ENCODE data around the gene GORASP1.

GRCh38 chr3:39053696-39054095, 53.7 kb downstream of the GORASP1 start:
- TF ChIP-seq, protein P1, sequence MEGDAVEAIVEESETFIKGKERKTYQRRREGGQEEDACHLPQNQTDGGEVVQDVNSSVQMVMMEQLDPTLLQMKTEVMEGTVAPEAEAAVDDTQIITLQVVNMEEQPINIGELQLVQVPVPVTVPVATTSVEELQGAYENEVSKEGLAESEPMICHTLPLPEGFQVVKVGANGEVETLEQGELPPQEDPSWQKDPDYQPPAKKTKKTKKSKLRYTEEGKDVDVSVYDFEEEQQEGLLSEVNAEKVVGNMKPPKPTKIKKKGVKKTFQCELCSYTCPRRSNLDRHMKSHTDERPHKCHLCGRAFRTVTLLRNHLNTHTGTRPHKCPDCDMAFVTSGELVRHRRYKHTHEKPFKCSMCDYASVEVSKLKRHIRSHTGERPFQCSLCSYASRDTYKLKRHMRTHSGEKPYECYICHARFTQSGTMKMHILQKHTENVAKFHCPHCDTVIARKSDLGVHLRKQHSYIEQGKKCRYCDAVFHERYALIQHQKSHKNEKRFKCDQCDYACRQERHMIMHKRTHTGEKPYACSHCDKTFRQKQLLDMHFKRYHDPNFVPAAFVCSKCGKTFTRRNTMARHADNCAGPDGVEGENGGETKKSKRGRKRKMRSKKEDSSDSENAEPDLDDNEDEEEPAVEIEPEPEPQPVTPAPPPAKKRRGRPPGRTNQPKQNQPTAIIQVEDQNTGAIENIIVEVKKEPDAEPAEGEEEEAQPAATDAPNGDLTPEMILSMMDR (IDR thresholded peaks at IDR 0.05), result no peak
- TF ChIP-seq POLR2AphosphoS5 (IDR thresholded peaks at IDR 0.05; ENCODE audit: low read depth, low read length), result no peak
- TF ChIP-seq SIN3A (IDR thresholded peaks at IDR 0.05; ENCODE audit: borderline replicate concordance, insufficient read depth, low read depth, low read length), result no peak
- TF ChIP-seq, protein P2, sequence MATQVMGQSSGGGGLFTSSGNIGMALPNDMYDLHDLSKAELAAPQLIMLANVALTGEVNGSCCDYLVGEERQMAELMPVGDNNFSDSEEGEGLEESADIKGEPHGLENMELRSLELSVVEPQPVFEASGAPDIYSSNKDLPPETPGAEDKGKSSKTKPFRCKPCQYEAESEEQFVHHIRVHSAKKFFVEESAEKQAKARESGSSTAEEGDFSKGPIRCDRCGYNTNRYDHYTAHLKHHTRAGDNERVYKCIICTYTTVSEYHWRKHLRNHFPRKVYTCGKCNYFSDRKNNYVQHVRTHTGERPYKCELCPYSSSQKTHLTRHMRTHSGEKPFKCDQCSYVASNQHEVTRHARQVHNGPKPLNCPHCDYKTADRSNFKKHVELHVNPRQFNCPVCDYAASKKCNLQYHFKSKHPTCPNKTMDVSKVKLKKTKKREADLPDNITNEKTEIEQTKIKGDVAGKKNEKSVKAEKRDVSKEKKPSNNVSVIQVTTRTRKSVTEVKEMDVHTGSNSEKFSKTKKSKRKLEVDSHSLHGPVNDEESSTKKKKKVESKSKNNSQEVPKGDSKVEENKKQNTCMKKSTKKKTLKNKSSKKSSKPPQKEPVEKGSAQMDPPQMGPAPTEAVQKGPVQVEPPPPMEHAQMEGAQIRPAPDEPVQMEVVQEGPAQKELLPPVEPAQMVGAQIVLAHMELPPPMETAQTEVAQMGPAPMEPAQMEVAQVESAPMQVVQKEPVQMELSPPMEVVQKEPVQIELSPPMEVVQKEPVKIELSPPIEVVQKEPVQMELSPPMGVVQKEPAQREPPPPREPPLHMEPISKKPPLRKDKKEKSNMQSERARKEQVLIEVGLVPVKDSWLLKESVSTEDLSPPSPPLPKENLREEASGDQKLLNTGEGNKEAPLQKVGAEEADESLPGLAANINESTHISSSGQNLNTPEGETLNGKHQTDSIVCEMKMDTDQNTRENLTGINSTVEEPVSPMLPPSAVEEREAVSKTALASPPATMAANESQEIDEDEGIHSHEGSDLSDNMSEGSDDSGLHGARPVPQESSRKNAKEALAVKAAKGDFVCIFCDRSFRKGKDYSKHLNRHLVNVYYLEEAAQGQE (IDR thresholded peaks at IDR 0.05; ENCODE audit: insufficient read depth in 1 of 2, low read depth in 2 of 2, low read length in 1 of 2), result no peak
- TF ChIP-seq TCF7L2 (IDR thresholded peaks at IDR 0.05; ENCODE audit: low read depth, low read length), result no peak
